T47D (cell line): ENCODE data around the gene FGD3.

ENCODE experiments used
- DNase-seq, 2 experiments: peaks; one replicate each; pipeline versions ENCODE4 v3.0.0 to v3.0.0-alpha.2; 2011 to 2012; ENCODE audit warnings: low read depth in 1 of 2, low spot score in 1 of 2
- JUND ChIP-seq: IDR thresholded peaks from 2 replicates; pipeline ENCODE4 v1.6.1; 2012; ENCODE audit warnings: low read depth
- in situ Hi-C: cut with HindIII; loops from 2 replicates; pipeline ENCODE4 v1.10.0; 2016; ENCODE audit warnings: low sequenced_read_pairs, low pct_unique_long_range_greater_than_20kb

Gene FGD3

GRCh38 chr9:93081081-93081529 is 133.8 kb downstream of the FGD3 start:
- no peak for TF ChIP-seq JUND
- no peak for DNase-seq
- in situ Hi-C loops = no loop called here

- TF ChIP-seq JUND = no peak
- in situ Hi-C loops = no loop called here
- DNase-seq = no peak
These were observed 134.6 kb downstream of the FGD3 start for GRCh38 chr9:93081931-93082330.

- in situ Hi-C loops = no loop called here
- no peak for DNase-seq
- TF ChIP-seq JUND = no peak
These were observed 135.6 kb downstream of the FGD3 start for GRCh38 chr9:93082841-93083411.

GRCh38 chr9:93083592-93084470 is 136.5 kb downstream of the FGD3 start:
- in situ Hi-C loops = no loop called here
- TF ChIP-seq JUND = no peak
- DNase-seq = no peak

- DNase-seq = no peak
- in situ Hi-C loops = no loop called here
- no peak for TF ChIP-seq JUND
These were observed 137.2 kb downstream of the FGD3 start for GRCh38 chr9:93084471-93084881.

GRCh38 chr9:93085676-93086075 is 138.4 kb downstream of the FGD3 start:
- no peak for DNase-seq
- in situ Hi-C loops = no loop called here
- no peak for TF ChIP-seq JUND
